ENCODE data around the gene AKAP10. TPM values are rescaled to one million over a fixed set of nuclear protein-coding genes. Genes with fewer than 3 reads are reported as not detected.

Gene AKAP10
- total RNA-seq, 1 experiment from 2014 or later, result 52.7 TPM

DNA sequence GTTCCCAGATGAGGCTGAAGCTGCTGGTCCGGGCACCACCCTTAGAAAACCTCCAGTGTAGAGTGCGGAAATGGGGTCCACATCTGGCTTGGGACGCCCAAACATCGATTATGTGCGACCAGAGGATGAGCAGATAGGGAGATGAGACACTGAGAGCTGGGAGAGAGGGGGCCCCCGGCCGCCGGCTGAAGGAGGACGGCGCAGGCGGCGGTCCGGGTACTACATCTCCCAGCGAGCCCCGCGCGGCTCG lies 31.3 kb upstream of the AKAP10 start:
- TF ChIP-seq, protein P1, sequence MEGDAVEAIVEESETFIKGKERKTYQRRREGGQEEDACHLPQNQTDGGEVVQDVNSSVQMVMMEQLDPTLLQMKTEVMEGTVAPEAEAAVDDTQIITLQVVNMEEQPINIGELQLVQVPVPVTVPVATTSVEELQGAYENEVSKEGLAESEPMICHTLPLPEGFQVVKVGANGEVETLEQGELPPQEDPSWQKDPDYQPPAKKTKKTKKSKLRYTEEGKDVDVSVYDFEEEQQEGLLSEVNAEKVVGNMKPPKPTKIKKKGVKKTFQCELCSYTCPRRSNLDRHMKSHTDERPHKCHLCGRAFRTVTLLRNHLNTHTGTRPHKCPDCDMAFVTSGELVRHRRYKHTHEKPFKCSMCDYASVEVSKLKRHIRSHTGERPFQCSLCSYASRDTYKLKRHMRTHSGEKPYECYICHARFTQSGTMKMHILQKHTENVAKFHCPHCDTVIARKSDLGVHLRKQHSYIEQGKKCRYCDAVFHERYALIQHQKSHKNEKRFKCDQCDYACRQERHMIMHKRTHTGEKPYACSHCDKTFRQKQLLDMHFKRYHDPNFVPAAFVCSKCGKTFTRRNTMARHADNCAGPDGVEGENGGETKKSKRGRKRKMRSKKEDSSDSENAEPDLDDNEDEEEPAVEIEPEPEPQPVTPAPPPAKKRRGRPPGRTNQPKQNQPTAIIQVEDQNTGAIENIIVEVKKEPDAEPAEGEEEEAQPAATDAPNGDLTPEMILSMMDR (conservative IDR thresholded peaks at IDR 0.05), result peak; percentile 87
- TF ChIP-seq EZH2 (IDR thresholded peaks at IDR 0.05; ENCODE audit: low read depth), result no peak
- no peaks in the 10 kb centered on the region for H3K27me3 ChIP-seq (ENCODE audit: insufficient read depth, low read depth)
- intact Hi-C loops (cut with micrococcal nuclease; ENCODE audit: unreplicated experiment), result loop anchor here (1.0 to 2.0 kb wide), 3 partner anchors 78 to 107 kb away; no protein-coding TSS in a partner anchor
- peaks cover 10% of the 10 kb centered on the region; the same call in 1 of the 2 replicates for H3F3A ChIP-seq (ENCODE audit: insufficient read depth, low read depth)
- no peak for DNase-seq
- H3K9me2 ChIP-seq (ENCODE audit: insufficient read depth), result no peaks in the 10 kb centered on the region
- peak overlapping the region; percentile 100 for H3K4me2 ChIP-seq
- H3K4me1 ChIP-seq (replicated peaks; ENCODE audit: insufficient read depth), result peaks cover 16% of the 10 kb centered on the region
- POLR2A ChIA-PET (ENCODE audit: unreplicated experiment), result interaction anchor here (0.6 kb wide), 1 partner anchor 899 kb away, joined by 6 read pairs; no protein-coding TSS in a partner anchor
- H3K9me3 ChIP-seq (ENCODE audit: insufficient read depth, low read depth), result no peaks in the 10 kb centered on the region
- CTCF ChIA-PET, result interaction anchor here (0.5 to 1.0 kb wide), 4 partner anchors 16 to 74 kb away, joined by 3 to 4 read pairs (median 4); no protein-coding TSS in a partner anchor
- BruUV-seq (replicated peaks), result no TSS peak
- H3K79me2 ChIP-seq (ENCODE audit: low read depth), result no peaks in the 10 kb centered on the region
- no peaks in the 10 kb centered on the region for H3K36me3 ChIP-seq (ENCODE audit: low read depth)
- no peak overlapping the region for H3K27ac ChIP-seq
- peak overlapping the region; percentile 80 for H3K4me3 ChIP-seq
- peak overlapping the region; percentile 100 for H2AFZ ChIP-seq
- H4K20me1 ChIP-seq (ENCODE audit: insufficient read depth), result no peaks in the 10 kb centered on the region

DNA sequence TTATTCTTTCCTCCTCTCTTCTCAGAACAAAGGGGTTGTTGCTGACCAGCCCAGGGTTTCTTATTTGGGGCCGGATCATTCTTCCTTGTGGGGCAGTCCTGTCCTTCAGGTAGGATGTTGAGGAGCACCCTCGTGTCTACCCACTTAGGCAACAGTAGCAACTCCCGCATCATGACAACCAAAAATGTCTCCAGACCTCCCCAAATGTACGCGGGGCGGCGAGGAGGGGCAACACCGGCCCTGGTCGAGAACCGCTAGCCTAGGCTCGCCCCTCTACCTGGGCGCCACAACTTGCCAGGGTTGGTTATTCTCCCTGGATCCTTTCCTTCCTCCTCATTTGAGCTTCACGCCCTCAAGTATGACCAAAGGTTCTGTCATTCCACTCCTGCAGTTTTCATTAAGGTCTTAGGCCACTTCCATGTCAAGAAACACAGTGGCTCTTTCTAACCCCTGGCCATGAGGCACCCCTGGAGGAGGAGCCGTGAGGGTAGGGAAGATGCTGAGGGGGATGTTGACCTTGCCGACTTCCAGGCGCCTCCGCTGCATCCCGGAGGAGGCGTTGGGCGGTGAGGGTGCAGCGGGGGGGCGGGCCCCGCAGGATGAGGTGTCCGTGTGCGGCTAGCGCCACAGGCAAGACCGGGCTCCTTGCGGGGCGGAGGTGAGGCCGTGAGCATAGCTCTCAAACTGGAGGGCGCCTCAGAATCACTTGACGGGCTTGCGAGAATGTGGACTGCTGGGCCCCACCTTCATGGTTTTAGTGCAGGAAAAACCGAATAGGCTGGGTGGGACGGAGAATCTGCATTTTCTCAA lies 30.8 kb upstream of the AKAP10 start:
- intact Hi-C loops (cut with micrococcal nuclease; ENCODE audit: unreplicated experiment), result loop anchor here (1.0 to 2.0 kb wide), 3 partner anchors 78 to 108 kb away; no protein-coding TSS in a partner anchor
- Histone ChIP-seq H3K4me1 (replicated peaks; ENCODE audit: insufficient read depth) (peaks cover 16% of the 10 kb centered on the region), H2AFZ (peak overlapping the region; percentile 100), H3K4me3 (peak overlapping the region; percentile 80), H3K27ac (no peak overlapping the region), H4K20me1 (ENCODE audit: insufficient read depth) (no peaks in the 10 kb centered on the region), H3K79me2 (ENCODE audit: low read depth) (no peaks in the 10 kb centered on the region), H3F3A (ENCODE audit: insufficient read depth, low read depth) (peaks cover 10% of the 10 kb centered on the region; the same call in 1 of the 2 replicates), H3K4me2 (peak overlapping the region; percentile 100), H3K27me3 (ENCODE audit: insufficient read depth, low read depth) (no peaks in the 10 kb centered on the region), H3K9me2 (ENCODE audit: insufficient read depth) (no peaks in the 10 kb centered on the region), H3K9me3 (ENCODE audit: insufficient read depth, low read depth) (no peaks in the 10 kb centered on the region), H3K36me3 (ENCODE audit: low read depth) (no peaks in the 10 kb centered on the region)
- ChIA-PET POLR2A (ENCODE audit: unreplicated experiment) (interaction anchor here (0.6 kb wide), 1 partner anchor 900 kb away, joined by 6 read pairs; no protein-coding TSS in a partner anchor), CTCF (interaction anchor here (0.5 to 1.5 kb wide), 5 partner anchors 15 to 1036 kb away, joined by 3 to 8 read pairs (median 4); no protein-coding TSS in a partner anchor)
- TF ChIP-seq, protein P1 (conservative IDR thresholded peaks at IDR 0.05), result no peak
- TF ChIP-seq EZH2 (IDR thresholded peaks at IDR 0.05; ENCODE audit: low read depth), result no peak
- peak in 1 of 2 experiments; percentile 58 for DNase-seq
- no TSS peak for BruUV-seq (replicated peaks)

DNA sequence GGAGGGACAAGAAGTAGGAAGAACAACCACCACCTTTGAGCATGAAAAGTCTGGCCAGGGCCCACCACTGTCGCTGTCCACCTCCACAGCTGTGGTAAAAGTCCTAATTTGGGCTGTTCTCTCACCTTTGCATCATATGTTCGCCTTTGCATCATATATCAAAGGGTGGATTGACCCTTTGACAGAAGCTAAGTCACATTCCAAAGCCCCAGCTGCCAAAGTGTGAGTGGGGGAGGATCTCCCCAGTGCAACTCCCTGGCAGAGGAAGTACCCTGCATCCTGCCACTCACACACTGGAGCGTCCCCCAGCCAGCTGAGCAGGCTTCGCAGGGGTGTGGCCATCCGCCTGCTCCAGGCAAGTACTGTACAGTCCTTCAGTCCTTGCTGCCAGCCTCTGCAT lies 18.9 kb upstream of the AKAP10 start:
- H4K20me1 ChIP-seq (ENCODE audit: insufficient read depth), result no peaks in the 10 kb centered on the region
- no peak overlapping the region for H2AFZ ChIP-seq
- POLR2A ChIA-PET (ENCODE audit: unreplicated experiment), result no interaction called here
- CTCF ChIA-PET, result no interaction called here
- peak in 1 of 2 experiments; percentile 14 for DNase-seq
- H3K4me3 ChIP-seq, result no peak overlapping the region
- intact Hi-C loops (cut with micrococcal nuclease; ENCODE audit: unreplicated experiment), result no loop called here
- H3K27ac ChIP-seq, result no peak overlapping the region
- BruUV-seq (replicated peaks), result no TSS peak
- no peaks in the 10 kb centered on the region for H3K36me3 ChIP-seq (ENCODE audit: low read depth)
- peaks cover 6% of the 10 kb centered on the region; the same call in 1 of the 2 replicates for H3F3A ChIP-seq (ENCODE audit: insufficient read depth, low read depth)
- no peaks in the 10 kb centered on the region for H3K9me3 ChIP-seq (ENCODE audit: insufficient read depth, low read depth)
- H3K9me2 ChIP-seq (ENCODE audit: insufficient read depth), result no peaks in the 10 kb centered on the region
- no peaks in the 10 kb centered on the region for H3K27me3 ChIP-seq (ENCODE audit: insufficient read depth, low read depth)
- TF ChIP-seq EZH2 (IDR thresholded peaks at IDR 0.05; ENCODE audit: low read depth), result no peak
- TF ChIP-seq, protein P1 (conservative IDR thresholded peaks at IDR 0.05), result no peak
- no peaks in the 10 kb centered on the region for H3K4me1 ChIP-seq (replicated peaks; ENCODE audit: insufficient read depth)
- H3K4me2 ChIP-seq, result no peak overlapping the region
- no peaks in the 10 kb centered on the region for H3K79me2 ChIP-seq (ENCODE audit: low read depth)
